Skeletal muscle tissue (tissue), 4 donors: Measurements from ENCODE around the gene CCM2L. TPM values are rescaled to one million over a fixed set of nuclear protein-coding genes. Genes with fewer than 3 reads are reported as not detected.

Experiments used
- H3K27ac ChIP-seq: one replicate; pipeline ENCODE4 v1.7.0; 2013; ENCODE audit warnings: mild to moderate bottlenecking, low read depth, low read length, inconsistent platforms
- H3K27me3 ChIP-seq, 3 donors: one replicate each; pipeline ENCODE4 v1.7.0; 2013; ENCODE audit warnings: low read length in 3 of 3; ENCODE audit not compliant: control insufficient read depth in 3 of 3, insufficient read depth in 3 of 3
- H3K36me3 ChIP-seq, 3 donors: one replicate each; pipeline ENCODE4 v1.7.0; 2013; ENCODE audit warnings: low read length in 3 of 3; ENCODE audit not compliant: control insufficient read depth in 3 of 3, insufficient read depth in 3 of 3
- H3K4me1 ChIP-seq, 3 donors: one replicate each; pipeline ENCODE4 v1.7.0; 2013; ENCODE audit warnings: low read length in 3 of 3, mild to moderate bottlenecking in 3 of 3; ENCODE audit not compliant: control insufficient read depth in 3 of 3, insufficient read depth in 3 of 3
- H3K4me3 ChIP-seq, 3 donors: one replicate each; pipeline ENCODE4 v1.7.0; 2013; ENCODE audit warnings: low read length in 3 of 3
- H3K9ac ChIP-seq, 3 donors: one replicate each; pipeline ENCODE4 v1.7.0; 2013; ENCODE audit warnings: low read length in 3 of 3, mild to moderate bottlenecking in 3 of 3, moderate library complexity in 2 of 3, low read depth in 1 of 3
- H3K9me3 ChIP-seq, 3 donors: one replicate each; pipeline ENCODE4 v1.7.0; 2013; ENCODE audit warnings: low read length in 3 of 3; ENCODE audit not compliant: control insufficient read depth in 3 of 3
- total RNA-seq: library from RNA; depleted of rRNA; stranded (reverse); fragments of >200 nt; gene quantifications from one replicate; pipeline ENCODE4 v1.2.3, GENCODE V29; 2014
- donor health status: Osteomylitis.

Gene CCM2L
- total RNA-seq, 1 donor from 2014 or later: 4.7 TPM

DNA sequence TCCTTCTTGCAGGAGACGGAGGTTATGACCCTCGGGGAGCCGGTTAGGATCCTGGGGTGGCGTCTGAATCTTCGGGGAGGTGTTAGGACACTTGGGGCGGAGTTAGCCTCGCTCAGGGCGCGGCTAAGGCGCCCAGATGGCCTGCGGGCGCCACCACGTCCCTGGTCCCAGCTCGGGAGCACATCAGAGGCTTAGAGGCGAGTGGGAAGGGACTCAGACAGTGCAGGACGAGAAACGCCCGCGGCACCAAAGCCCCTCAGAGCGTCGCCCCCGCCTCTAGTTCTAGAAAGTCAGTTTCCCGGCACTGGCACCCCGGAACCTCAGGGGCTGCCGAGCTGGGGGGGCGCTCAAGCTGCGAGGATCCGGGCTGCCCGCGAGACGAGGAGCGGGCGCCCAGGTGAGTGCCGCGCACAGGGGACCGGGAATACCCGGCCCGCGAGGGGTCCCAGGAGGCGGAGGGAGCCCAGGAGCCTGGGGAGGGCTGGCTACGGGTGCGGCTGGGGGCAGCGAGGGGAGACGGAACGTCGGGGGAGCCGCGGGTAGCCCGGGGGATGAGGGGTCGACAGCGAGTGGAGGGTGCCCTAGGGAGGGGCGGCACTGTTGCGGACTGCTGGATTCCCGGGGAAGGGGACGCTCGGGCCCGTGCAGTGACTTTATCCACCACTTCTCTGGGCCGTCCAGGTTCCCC, 42.0 kb downstream of the CCM2L start, which contains the start of gene HCK:
HCK (plus strand) TSS at position 153 of the 688 bp plus-strand sequence.
- Histone ChIP-seq H3K4me1 (peaks cover 0 to 2% (median 2%) of the 10 kb centered on the region in 3 donors), H3K9me3 (no peaks in the 10 kb centered on the region), H3K27me3 (peaks cover 34 to 48% (median 44%) of the 10 kb centered on the region in 3 donors), H3K4me3 (peak within 1 kb of the TSS in 2 of 3 donors; percentile 8 to 35), H3K36me3 (no peaks in the 10 kb centered on the region), H3K9ac (no peak within 1 kb of the TSS), H3K27ac (peak within 1 kb of the TSS; percentile 51)

DNA sequence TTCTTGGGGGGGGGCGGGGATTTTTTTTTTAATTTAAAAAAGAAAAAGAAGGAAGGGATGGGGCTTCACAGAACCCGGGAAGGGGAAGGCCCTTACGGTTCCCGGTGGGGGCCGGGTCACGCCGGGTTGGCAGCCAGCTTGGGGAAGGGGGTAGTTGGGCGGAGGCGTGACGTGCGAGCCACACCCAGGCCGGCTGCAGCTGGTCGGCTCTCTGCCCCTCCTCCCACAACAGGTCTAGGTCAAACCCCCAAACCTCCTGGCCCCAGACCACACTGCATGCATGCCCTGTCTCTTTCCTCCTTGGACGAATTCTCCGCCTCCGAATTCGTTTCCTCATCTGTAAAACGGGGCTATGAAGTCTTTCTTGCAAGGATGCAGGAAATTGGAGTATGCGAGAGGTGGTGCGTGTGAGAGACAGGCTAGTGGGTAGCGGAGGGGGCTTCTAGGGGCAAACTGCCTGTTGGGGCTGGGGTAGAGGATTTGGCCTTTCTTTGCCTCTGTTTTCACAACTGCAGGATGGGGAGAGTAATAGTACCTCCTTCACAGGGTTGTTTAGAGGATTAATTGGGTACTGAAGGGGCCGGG, 42.6 kb downstream of the CCM2L start:
- H3K27ac ChIP-seq: no peak overlapping the region
- H3K36me3 ChIP-seq: no peaks in the 10 kb centered on the region
- H3K4me3 ChIP-seq: peak overlapping the region in 2 of 3 donors; percentile 8 to 35
- H3K27me3 ChIP-seq: peaks cover 37 to 49% (median 48%) of the 10 kb centered on the region in 3 donors
- no peaks in the 10 kb centered on the region for H3K9me3 ChIP-seq
- H3K4me1 ChIP-seq: peaks cover 0 to 2% (median 2%) of the 10 kb centered on the region in 3 donors
- no peak overlapping the region for H3K9ac ChIP-seq

DNA sequence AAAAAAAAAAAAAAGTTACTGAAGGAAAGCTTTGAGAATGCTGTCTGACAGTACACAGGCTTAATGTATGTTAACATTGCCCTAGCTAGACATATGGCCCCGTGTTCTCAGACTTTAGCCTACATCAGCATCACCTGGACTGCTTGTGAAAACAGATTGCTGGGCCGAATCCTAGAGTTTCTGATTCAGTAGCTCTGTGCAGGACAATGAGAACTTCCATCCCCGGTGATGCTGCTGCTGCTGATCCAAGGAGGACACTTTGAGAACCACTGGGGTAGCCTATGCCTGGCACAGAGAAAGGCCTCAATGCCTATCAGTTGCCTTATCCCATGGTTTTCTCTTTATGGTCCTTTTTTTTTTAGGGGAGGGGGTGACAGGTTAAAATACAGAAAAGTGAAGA, 43.4 kb downstream of the CCM2L start:
- Histone ChIP-seq H3K27ac (no peak overlapping the region), H3K4me3 (no peak overlapping the region), H3K4me1 (peaks cover 0 to 2% (median 2%) of the 10 kb centered on the region in 3 donors), H3K9ac (no peak overlapping the region), H3K36me3 (no peaks in the 10 kb centered on the region), H3K27me3 (peaks cover 39 to 56% (median 54%) of the 10 kb centered on the region in 3 donors), H3K9me3 (no peaks in the 10 kb centered on the region)

DNA sequence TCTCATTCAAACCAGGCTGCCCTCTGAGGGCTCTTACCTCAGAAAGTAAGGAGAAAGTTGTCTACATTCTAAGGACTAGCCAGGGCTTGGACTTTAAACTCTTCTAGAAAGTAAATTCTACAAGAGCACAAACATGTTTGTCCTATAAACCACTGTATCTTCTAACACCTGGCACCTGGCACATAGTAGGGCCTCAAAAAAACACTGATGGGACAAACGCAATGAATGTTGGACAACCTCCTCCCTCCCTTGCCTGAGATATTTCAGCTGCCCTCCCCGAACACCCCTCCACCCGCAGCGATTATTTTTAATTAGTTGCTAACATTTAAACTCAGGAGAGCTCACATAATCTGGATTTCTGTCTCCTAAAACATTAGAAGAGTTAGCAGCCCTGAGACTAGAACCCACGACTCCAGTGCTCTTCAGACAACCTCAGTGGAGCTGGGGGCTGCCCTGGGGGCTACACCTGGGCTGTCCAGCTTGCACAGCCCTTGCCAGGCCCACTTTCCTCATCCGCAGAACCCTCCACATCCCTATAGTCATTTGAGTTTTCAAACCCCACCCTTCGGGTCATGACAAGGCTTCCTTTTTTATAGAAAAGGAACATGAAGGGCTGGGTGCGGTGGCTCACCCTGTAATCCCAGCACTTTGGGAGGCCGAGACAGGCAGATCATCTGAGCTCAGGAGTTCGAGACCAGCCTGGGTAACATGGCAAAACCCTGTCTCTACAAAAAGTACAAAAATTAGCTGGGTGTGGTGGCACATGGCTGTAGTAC, 46.7 kb downstream of the CCM2L start:
- peaks cover 0 to 2% (median 2%) of the 10 kb centered on the region in 3 donors for H3K4me1 ChIP-seq
- H3K9me3 ChIP-seq: no peaks in the 10 kb centered on the region
- peaks cover 24 to 40% (median 39%) of the 10 kb centered on the region in 3 donors for H3K27me3 ChIP-seq
- H3K36me3 ChIP-seq: no peaks in the 10 kb centered on the region
- H3K27ac ChIP-seq: no peak overlapping the region
- H3K4me3 ChIP-seq: no peak overlapping the region
- H3K9ac ChIP-seq: no peak overlapping the region

DNA sequence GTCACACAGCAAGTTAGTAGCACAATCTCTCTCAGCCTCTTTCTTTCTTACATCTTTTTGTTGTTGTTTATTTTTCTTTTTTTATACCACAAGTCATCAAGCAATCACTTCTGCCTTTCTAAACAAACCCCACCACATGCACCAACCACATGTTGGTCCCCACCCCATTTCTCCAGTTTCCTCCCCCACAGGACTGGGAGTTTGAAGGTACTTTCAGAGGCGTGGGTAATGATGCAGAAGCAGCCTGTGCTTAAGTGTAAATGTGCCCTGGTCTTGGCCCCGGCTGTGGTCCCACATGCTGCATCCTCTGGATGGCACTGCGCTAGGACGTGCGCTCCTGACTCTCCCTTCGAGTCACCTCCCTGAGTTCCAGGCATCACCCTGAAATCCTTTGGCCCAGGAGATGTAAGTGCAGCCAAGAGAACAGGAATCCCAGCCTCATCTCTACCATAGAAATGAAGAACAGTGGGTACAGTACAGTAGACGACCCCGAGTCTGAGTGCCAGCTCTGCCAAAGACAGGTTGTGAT, 47.5 kb downstream of the CCM2L start:
- Histone ChIP-seq H3K27me3 (peaks cover 23 to 36% (median 31%) of the 10 kb centered on the region in 3 donors), H3K4me1 (peaks cover 0 to 2% (median 2%) of the 10 kb centered on the region in 3 donors), H3K27ac (no peak overlapping the region)

DNA sequence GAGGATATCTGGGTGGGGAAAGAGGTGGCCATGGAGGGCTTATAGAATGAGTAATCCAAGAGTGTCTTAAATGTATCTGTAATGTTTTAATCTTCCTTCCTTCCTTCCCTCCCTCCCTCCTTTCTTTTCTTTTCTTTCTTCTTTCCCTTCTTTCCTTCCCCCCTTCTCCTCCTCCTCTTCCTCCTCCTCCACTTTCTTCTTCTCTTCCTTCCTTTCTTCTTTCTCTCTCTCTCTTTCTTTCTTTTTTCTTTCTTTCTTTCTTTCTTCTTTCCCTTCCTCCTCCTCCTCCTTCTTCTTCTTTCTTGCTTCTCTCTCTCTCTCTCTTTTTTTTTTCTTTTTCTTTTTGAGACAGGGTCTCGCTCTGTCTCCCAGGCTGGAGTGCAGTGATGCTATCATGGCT, 49.0 kb downstream of the CCM2L start:
- Histone ChIP-seq H3K4me1 (no peaks in the 10 kb centered on the region), H3K9me3 (no peaks in the 10 kb centered on the region)

More for the DNA sequence above, 47.5 kb downstream of the CCM2L start:
- no peaks in the 10 kb centered on the region for H3K9me3 ChIP-seq
- H3K9ac ChIP-seq: no peak overlapping the region
- H3K4me3 ChIP-seq: no peak overlapping the region
- no peaks in the 10 kb centered on the region for H3K36me3 ChIP-seq

DNA sequence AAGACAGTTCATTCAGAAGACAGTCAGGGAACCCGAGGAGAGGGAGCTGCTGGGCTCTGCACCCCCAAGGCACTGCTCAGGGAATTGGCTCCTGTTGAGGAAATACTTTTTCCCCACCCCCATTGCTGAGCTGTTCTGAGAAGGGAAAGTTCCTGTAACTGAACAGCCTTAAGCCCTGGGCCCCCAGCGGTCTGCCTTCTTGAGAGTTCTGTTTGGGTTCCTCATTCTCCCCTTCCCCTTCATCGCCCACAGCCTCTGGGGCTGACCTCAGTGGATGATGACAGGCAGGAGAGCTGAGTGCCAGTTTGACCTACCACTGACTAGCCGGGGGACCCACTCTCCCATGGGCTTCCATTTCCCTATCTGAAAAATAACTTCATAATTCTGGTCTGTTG, 52.5 kb downstream of the CCM2L start:
- no peak overlapping the region for H3K4me3 ChIP-seq
- H3K9me3 ChIP-seq: no peaks in the 10 kb centered on the region
- H3K4me1 ChIP-seq: peaks cover 0 to 8% (median 5%) of the 10 kb centered on the region in 3 donors
- H3K27me3 ChIP-seq: peaks cover 2 to 16% (median 16%) of the 10 kb centered on the region in 3 donors
- peak overlapping the region; percentile 12 for H3K27ac ChIP-seq
- H3K36me3 ChIP-seq: no peaks in the 10 kb centered on the region
- no peak overlapping the region for H3K9ac ChIP-seq

More for the DNA sequence above, 49.0 kb downstream of the CCM2L start:
- H3K4me3 ChIP-seq: no peak overlapping the region
- H3K27me3 ChIP-seq: peaks cover 11 to 31% (median 24%) of the 10 kb centered on the region in 3 donors
- no peaks in the 10 kb centered on the region for H3K36me3 ChIP-seq
- no peak overlapping the region for H3K9ac ChIP-seq
- H3K27ac ChIP-seq: no peak overlapping the region

DNA sequence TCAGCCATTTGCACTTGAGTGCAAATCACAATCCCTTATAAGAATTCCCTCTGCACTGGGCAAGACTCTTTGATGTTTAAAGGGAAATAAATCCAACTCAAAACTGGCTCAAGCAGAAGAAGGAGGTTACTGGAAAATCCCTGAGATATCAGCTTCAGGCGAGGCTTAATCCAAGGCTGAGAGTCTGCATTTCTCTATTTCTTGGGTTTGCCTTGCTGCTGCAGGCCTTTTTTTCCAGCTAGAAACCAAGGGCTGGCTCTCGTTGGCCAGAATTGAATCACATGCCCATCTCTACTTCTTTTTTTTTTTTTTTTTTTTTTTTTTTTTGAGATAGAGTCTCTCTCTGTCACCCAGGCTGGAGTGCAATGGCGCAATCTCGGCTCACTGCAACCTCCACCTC, 53.5 kb downstream of the CCM2L start:
- H3K27me3 ChIP-seq: peaks cover 0 to 11% (median 7%) of the 10 kb centered on the region in 3 donors
- H3K4me3 ChIP-seq: no peak overlapping the region
- H3K9ac ChIP-seq: no peak overlapping the region
- H3K4me1 ChIP-seq: peaks cover 0 to 8% (median 5%) of the 10 kb centered on the region in 3 donors
- no peaks in the 10 kb centered on the region for H3K36me3 ChIP-seq
- H3K27ac ChIP-seq: no peak overlapping the region
- no peaks in the 10 kb centered on the region for H3K9me3 ChIP-seq

DNA sequence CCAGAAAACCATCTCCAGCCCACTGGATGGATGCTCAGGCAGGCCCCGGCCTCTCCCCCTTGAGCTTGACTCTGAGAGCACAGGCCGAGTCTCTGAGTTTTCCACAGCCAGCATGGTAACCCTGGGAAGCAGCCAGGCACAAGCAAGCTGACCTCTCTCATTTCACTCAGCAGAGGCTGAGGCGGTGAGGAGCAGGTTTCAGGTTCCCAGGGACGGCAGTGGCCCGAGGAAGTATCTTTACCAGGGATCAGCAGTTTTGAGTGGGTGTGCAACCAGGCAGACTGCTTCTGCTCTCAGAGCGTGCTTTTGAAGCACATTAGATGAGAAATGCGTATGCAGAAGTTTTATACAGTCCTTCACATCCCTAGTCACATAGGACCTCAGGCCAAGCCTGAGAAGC, 54.4 kb downstream of the CCM2L start:
- Histone ChIP-seq H3K27me3 (peaks cover 0 to 8% (median 3%) of the 10 kb centered on the region in 3 donors), H3K9me3 (no peaks in the 10 kb centered on the region), H3K27ac (no peak overlapping the region)

More for the DNA sequence above, 54.4 kb downstream of the CCM2L start:
- H3K4me1 ChIP-seq: peaks cover 0 to 8% (median 5%) of the 10 kb centered on the region in 3 donors
- no peak overlapping the region for H3K4me3 ChIP-seq
- H3K9ac ChIP-seq: peak overlapping the region in 1 of 3 donors; percentile 33
- no peaks in the 10 kb centered on the region for H3K36me3 ChIP-seq
